HL-60 (cell line): ENCODE results near the gene MRPS18A.

Experiments used
- DNase-seq, 2 experiments: peaks; one replicate each; pipeline ENCODE4 v3.0.0-alpha.2; 2010 to 2020; ENCODE audit warnings: low read depth in 1 of 2, low spot score in 1 of 2
- H3K27ac ChIP-seq: fragments of 250-450 bp; sonication (Bioruptor Pico); replicated peaks from 2 replicates; pipeline ENCODE4 v1.5.1; 2020; ENCODE audit warnings: mild to moderate bottlenecking, moderate library complexity
- H3K27me3 ChIP-seq: fragments of 250-450 bp; sonication (Bioruptor Pico); 2 replicates; pipeline ENCODE4 v1.5.1; 2021; ENCODE audit warnings: mild to moderate bottlenecking, moderate library complexity; ENCODE audit not compliant: insufficient read depth, poor library complexity, severe bottlenecking
- H3K4me3 ChIP-seq: replicated peaks from 2 replicates; pipeline ENCODE4 v1.5.1; 2011; ENCODE audit warnings: mild to moderate bottlenecking, control low read depth, low read length; ENCODE audit not compliant: insufficient read depth
- GABPA ChIP-seq: IDR thresholded peaks from 2 replicates; pipeline ENCODE4 v1.6.1; 2012; ENCODE audit warnings: low read depth
- POLR2AphosphoS5 ChIP-seq: IDR thresholded peaks from 2 replicates; pipeline ENCODE4 v1.6.1; 2012; ENCODE audit warnings: low read depth
- SPI1 ChIP-seq: IDR thresholded peaks from 2 replicates; pipeline ENCODE4 v1.6.1; 2012; ENCODE audit warnings: low read depth, mild to moderate bottlenecking, borderline replicate concordance
- TF ChIP-seq, protein P1 (sequence below): IDR thresholded peaks from 2 replicates; pipeline ENCODE4 v1.6.1; 2012; ENCODE audit warnings: low read depth; ENCODE audit not compliant: insufficient replicate concordance
- TF ChIP-seq, protein P2 (sequence below): IDR thresholded peaks from one replicate; pipeline ENCODE4 v1.5.1; 2011; ENCODE audit warnings: low read length, control low read depth, inconsistent platforms; ENCODE audit not compliant: insufficient read depth

MRPS18A gene

DNA sequence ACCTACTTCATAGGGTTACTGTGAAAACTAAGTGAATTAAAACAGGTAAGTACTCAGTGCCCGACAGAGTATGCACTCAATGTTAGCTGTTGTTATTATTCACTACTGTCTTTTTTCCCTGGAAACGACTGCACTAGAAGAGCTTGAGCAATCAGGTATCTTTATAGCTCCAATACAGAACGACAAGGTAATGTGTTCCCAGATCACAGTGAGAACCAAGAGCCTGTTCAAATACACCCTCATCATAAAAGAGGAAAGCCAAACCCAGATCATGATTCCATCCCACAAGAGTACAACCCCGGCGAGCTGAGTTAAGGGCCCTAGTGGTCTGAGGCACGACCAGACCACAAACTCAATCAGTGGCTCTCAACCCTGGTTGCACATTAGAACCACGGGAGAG lies 9.8 kb downstream of the MRPS18A start:
- no peaks in the 10 kb centered on the region for H3K27me3 ChIP-seq
- TF ChIP-seq, protein P1, sequence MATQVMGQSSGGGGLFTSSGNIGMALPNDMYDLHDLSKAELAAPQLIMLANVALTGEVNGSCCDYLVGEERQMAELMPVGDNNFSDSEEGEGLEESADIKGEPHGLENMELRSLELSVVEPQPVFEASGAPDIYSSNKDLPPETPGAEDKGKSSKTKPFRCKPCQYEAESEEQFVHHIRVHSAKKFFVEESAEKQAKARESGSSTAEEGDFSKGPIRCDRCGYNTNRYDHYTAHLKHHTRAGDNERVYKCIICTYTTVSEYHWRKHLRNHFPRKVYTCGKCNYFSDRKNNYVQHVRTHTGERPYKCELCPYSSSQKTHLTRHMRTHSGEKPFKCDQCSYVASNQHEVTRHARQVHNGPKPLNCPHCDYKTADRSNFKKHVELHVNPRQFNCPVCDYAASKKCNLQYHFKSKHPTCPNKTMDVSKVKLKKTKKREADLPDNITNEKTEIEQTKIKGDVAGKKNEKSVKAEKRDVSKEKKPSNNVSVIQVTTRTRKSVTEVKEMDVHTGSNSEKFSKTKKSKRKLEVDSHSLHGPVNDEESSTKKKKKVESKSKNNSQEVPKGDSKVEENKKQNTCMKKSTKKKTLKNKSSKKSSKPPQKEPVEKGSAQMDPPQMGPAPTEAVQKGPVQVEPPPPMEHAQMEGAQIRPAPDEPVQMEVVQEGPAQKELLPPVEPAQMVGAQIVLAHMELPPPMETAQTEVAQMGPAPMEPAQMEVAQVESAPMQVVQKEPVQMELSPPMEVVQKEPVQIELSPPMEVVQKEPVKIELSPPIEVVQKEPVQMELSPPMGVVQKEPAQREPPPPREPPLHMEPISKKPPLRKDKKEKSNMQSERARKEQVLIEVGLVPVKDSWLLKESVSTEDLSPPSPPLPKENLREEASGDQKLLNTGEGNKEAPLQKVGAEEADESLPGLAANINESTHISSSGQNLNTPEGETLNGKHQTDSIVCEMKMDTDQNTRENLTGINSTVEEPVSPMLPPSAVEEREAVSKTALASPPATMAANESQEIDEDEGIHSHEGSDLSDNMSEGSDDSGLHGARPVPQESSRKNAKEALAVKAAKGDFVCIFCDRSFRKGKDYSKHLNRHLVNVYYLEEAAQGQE = no peak
- no peak for TF ChIP-seq SPI1
- no peak for TF ChIP-seq POLR2AphosphoS5
- TF ChIP-seq, protein P2, sequence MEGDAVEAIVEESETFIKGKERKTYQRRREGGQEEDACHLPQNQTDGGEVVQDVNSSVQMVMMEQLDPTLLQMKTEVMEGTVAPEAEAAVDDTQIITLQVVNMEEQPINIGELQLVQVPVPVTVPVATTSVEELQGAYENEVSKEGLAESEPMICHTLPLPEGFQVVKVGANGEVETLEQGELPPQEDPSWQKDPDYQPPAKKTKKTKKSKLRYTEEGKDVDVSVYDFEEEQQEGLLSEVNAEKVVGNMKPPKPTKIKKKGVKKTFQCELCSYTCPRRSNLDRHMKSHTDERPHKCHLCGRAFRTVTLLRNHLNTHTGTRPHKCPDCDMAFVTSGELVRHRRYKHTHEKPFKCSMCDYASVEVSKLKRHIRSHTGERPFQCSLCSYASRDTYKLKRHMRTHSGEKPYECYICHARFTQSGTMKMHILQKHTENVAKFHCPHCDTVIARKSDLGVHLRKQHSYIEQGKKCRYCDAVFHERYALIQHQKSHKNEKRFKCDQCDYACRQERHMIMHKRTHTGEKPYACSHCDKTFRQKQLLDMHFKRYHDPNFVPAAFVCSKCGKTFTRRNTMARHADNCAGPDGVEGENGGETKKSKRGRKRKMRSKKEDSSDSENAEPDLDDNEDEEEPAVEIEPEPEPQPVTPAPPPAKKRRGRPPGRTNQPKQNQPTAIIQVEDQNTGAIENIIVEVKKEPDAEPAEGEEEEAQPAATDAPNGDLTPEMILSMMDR = no peak
- TF ChIP-seq GABPA = no peak
- no peak overlapping the region for H3K4me3 ChIP-seq

DNA sequence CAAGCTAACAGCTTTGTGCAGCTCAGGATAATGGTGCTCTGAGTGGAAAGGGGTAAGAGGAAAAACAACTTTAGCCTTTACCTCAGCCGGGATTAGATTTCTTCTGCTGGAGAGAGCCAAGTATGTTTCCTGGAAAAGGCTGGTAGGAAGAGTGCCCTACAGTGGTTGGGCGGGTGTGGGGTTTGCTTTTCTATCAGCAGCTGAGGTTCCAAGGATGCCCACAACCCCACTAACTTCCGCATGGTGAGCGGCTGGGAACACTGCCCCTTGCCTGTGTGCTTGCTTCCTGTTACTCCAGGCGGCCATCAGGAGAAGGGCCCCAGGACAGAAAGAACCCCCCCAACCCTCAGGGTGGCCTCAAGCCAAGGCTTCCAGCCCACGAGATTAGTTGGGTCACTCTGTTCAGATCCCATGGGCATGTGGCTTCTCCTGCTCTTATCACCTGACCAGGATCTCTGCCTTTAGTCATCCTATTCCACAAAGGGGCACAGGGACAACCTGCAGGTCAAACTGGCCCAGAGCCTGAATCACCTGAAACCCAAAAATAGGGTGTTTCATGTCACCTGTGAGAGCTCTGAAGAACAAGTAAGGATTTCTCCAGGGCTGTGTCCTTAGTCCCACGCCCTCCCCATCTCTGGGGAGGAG lies 10.5 kb downstream of the MRPS18A start:
- no peak for DNase-seq
- H3K4me3 ChIP-seq = no peak overlapping the region
- no peaks in the 10 kb centered on the region for H3K27me3 ChIP-seq
- H3K27ac ChIP-seq = no peak overlapping the region
- TF ChIP-seq, protein P2 = no peak
- TF ChIP-seq SPI1 = no peak
- no peak for TF ChIP-seq GABPA
- TF ChIP-seq, protein P1 = no peak
- no peak for TF ChIP-seq POLR2AphosphoS5

More for the DNA sequence above, 9.8 kb downstream of the MRPS18A start:
- DNase-seq = no peak
- H3K27ac ChIP-seq = no peak overlapping the region

DNA sequence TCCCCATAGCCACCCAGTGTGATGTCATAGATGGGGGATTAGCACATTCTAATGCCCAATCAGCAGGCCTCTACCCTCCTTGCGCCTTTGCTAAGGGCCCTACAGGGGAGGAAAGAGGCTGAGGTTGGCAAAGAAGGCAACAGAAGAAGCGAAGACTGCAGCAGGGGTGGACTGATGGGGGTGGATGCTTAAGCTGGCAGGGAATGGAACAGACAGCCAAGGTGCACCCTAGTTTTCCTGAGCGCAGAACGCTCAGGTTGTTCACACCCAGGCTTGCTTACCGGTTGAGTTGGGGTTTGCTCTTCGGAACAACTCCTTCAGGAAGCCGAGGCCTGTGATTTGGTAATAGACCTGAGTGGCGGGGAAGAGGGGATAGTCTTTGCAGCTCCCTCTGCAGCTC lies 12.7 kb downstream of the MRPS18A start:
- H3K4me3 ChIP-seq = no peak overlapping the region
- H3K27me3 ChIP-seq = no peaks in the 10 kb centered on the region
- no peak for TF ChIP-seq GABPA
- TF ChIP-seq, protein P1 = no peak
- no peak for DNase-seq
- no peak overlapping the region for H3K27ac ChIP-seq
